GM23338 (cell line): ENCODE measurements around the gene TSC2.
"Not testable (repeated sequence)": the region's sequence is repeated elsewhere in the genome, so short reads cannot be mapped to it uniquely, and the experiment has no call there.

ENCODE experiments used
- CREB1 ChIP-seq: fragments of 250-450 bp; sonication (Bioruptor Pico); IDR thresholded peaks from 2 replicates; pipeline ENCODE4 v1.5.0; 2020; ENCODE audit warnings: low read depth, mild to moderate bottlenecking, moderate library complexity
- CTCF ChIP-seq, 2 experiments: fragments of 200-600 bp in 1 of 2; sonication (generic) in 1 of 2; conservative IDR thresholded peaks; 2 replicates each; pipeline versions ENCODE4 v1.5.1 to v1.6.1; 2016 to 2017; ENCODE audit warnings: antibody characterized with exemption in 2 of 2, low read depth in 2 of 2, mild to moderate bottlenecking in 2 of 2, moderate library complexity in 1 of 2
- ETS1 ChIP-seq: IDR thresholded peaks from 2 replicates; pipeline ENCODE4 v1.6.1; 2016; ENCODE audit warnings: antibody characterized with exemption
- EZH2 ChIP-seq: fragments of 200-600 bp; sonication (generic); IDR thresholded peaks from one replicate; pipeline ENCODE4 v1.8.0; 2017; ENCODE audit warnings: antibody characterized with exemption, mild to moderate bottlenecking, low read depth; ENCODE audit not compliant: unreplicated experiment
- EZH2phosphoT487 ChIP-seq: fragments of 200-600 bp; sonication (generic); IDR thresholded peaks from one replicate; pipeline ENCODE4 v1.8.1; 2018; ENCODE audit warnings: antibody characterized with exemption; ENCODE audit not compliant: unreplicated experiment
- JUNB ChIP-seq: IDR thresholded peaks from one replicate; pipeline ENCODE4 v1.6.1; 2016; ENCODE audit warnings: antibody characterized with exemption; ENCODE audit not compliant: unreplicated experiment
- NANOG ChIP-seq: IDR thresholded peaks from 2 replicates; pipeline ENCODE4 v1.6.1; 2016; ENCODE audit warnings: antibody characterized with exemption, borderline replicate concordance
- POLR2AphosphoS5 ChIP-seq: IDR thresholded peaks from 2 replicates; pipeline ENCODE4 v1.6.1; 2016; ENCODE audit warnings: antibody characterized with exemption, low read depth
- REST ChIP-seq: IDR thresholded peaks from one replicate; pipeline ENCODE4 v1.6.1; 2018; ENCODE audit warnings: antibody characterized with exemption; ENCODE audit not compliant: unreplicated experiment
- STAT1 ChIP-seq: IDR thresholded peaks from one replicate; pipeline ENCODE4 v1.6.1; 2016; ENCODE audit warnings: antibody characterized with exemption; ENCODE audit not compliant: unreplicated experiment
- ZNF114 ChIP-seq: fragments of 250-450 bp; sonication (Bioruptor Pico); IDR thresholded peaks from 2 replicates; pipeline ENCODE4 v1.5.0; 2020; ENCODE audit warnings: mild to moderate bottlenecking, moderate library complexity
- ZNF331 ChIP-seq: fragments of 250-450 bp; sonication (Bioruptor Pico); IDR thresholded peaks from 2 replicates; pipeline ENCODE4 v1.5.0; 2020; ENCODE audit warnings: low read depth, mild to moderate bottlenecking, moderate library complexity
- ZNF462 ChIP-seq: fragments of 250-450 bp; sonication (Bioruptor Pico); IDR thresholded peaks from 2 replicates; pipeline ENCODE4 v1.5.0; 2020; ENCODE audit warnings: mild to moderate bottlenecking, moderate library complexity

GRCh38 chr16:2107791-2108125 lies 60.0 kb downstream of the TSC2 start:
- TF ChIP-seq CTCF (conservative IDR thresholded peaks at IDR 0.05; ENCODE audit: low read depth in 2 of 2); EZH2phosphoT487; EZH2; NANOG; POLR2AphosphoS5; CREB1 (CRISPR knock-in tag); ZNF114 (CRISPR knock-in tag); REST; ZNF462 (CRISPR knock-in tag); ETS1; JUNB; STAT1; ZNF331 (CRISPR knock-in tag): not testable (repeated sequence)
